ENCODE measurements around the gene WRNIP1.

WRNIP1 gene

GRCh38 chr6:2790588-2791449 is 25.6 kb downstream of the WRNIP1 start:
- DNase-seq (ENCODE audit: low read depth), result peak; percentile 88
- H3K4me3 ChIP-seq (ENCODE audit: control insufficient read depth, low read depth, low read length), result no peak overlapping the region
- peak; percentile 89 for TF ChIP-seq CTCF (conservative IDR thresholded peaks at IDR 0.05; ENCODE audit: control insufficient read depth, insufficient read depth, low read depth, low read length)

- H3K4me3 ChIP-seq (ENCODE audit: control insufficient read depth, low read depth, low read length), result no peak overlapping the region
- no peak for DNase-seq (ENCODE audit: low read depth)
- no peak for TF ChIP-seq CTCF (conservative IDR thresholded peaks at IDR 0.05; ENCODE audit: control insufficient read depth, insufficient read depth, low read depth, low read length)
Observed at GRCh38 chr6:2791450-2791974, 26.3 kb downstream of the WRNIP1 start.

GRCh38 chr6:2792330-2793110 is 27.3 kb downstream of the WRNIP1 start:
- H3K4me3 ChIP-seq (ENCODE audit: control insufficient read depth, low read depth, low read length), result no peak overlapping the region
- DNase-seq (ENCODE audit: low read depth), result peak; percentile 24
- no peak for TF ChIP-seq CTCF (conservative IDR thresholded peaks at IDR 0.05; ENCODE audit: control insufficient read depth, insufficient read depth, low read depth, low read length)

DNA sequence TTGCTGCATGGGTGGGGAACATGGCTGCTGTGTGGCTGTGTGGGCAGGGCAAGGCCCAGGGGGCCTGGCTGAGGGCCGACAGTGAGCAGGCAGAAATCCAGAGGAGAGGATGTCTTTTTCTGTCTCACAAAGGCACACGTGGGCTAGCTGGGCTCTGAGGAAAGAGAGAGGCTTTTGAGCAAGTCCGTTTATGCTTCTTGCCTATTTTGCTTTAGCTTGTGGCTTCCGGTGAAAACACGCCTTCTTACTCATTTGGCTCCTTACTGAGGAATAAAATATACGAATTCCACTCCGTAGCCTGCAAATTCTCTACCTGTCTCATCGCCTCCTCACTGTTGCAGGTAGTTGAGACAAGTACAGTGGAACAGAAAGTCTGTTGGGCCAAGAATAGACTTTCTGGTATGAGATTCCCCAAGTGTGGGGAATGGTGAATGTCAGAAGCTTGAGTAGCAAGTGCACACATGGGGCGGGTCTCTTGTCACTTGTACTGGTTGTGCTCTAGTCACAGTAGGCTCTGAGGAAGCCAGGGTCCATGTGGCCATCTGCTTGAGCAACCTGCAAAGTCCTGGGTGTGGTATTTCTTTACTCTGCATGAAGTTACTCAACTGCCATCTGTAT is 28.4 kb downstream of the WRNIP1 start:
- TF ChIP-seq CTCF (conservative IDR thresholded peaks at IDR 0.05; ENCODE audit: control insufficient read depth, insufficient read depth, low read depth, low read length), result no peak
- H3K4me3 ChIP-seq (ENCODE audit: control insufficient read depth, low read depth, low read length), result no peak overlapping the region
- DNase-seq (ENCODE audit: low read depth), result no peak

- H3K4me3 ChIP-seq (ENCODE audit: control insufficient read depth, low read depth, low read length), result no peak overlapping the region
- peak; percentile 45 for DNase-seq (ENCODE audit: low read depth)
- TF ChIP-seq CTCF (conservative IDR thresholded peaks at IDR 0.05; ENCODE audit: control insufficient read depth, insufficient read depth, low read depth, low read length), result no peak
Observed at GRCh38 chr6:2794171-2794730, 29.1 kb downstream of the WRNIP1 start.

- TF ChIP-seq CTCF (conservative IDR thresholded peaks at IDR 0.05; ENCODE audit: control insufficient read depth, insufficient read depth, low read depth, low read length), result no peak
Observed at GRCh38 chr6:2795162-2795561, 30.0 kb downstream of the WRNIP1 start.

More at GRCh38 chr6:2795162-2795561, 30.0 kb downstream of the WRNIP1 start:
- no peak for DNase-seq (ENCODE audit: low read depth)
- H3K4me3 ChIP-seq (ENCODE audit: control insufficient read depth, low read depth, low read length), result no peak overlapping the region
